ENCODE data around the gene L3MBTL3. TPM values are rescaled to one million over a fixed set of nuclear protein-coding genes. Genes with fewer than 3 reads are reported as not detected.

The L3MBTL3 gene
- total RNA-seq, 1 experiment from 2014 or later, result 31.5 TPM

DNA sequence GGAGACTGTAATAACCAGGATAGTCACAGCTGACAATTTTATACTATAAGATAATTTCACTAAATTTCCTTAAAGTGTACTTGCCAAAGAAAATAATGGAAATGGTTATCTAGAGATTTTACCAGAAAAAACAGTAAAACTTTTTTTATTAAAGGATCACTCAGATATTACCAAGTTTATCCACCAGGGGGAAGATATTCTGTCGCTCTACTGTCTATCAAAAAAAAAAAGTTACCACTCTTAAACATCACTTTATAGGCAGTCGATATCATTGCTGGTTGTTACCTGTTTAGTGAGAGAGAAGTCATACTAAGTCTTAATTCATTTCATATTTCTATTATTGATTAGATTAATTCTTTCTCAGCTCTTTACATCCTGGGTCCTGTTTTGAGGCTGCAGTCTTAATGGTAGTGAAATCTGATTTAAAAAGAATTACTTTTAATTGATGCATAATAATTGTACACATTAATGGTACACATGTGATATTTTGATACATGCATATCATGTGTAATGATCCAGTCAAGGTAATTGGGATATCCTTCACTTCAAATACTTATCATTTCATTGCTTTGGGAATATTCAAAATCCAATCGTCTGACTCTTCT, 18.9 kb downstream of the L3MBTL3 start:
- no peak overlapping the region for H3K4me3 ChIP-seq (replicated peaks in 1 of 2; ENCODE audit: low read depth in 1 of 2, low read length in 2 of 2)
- CTCF ChIA-PET, result no interaction called here
- TF ChIP-seq EGR1 (IDR thresholded peaks at IDR 0.05; ENCODE audit: low read depth), result no peak
- TF ChIP-seq, protein P1, sequence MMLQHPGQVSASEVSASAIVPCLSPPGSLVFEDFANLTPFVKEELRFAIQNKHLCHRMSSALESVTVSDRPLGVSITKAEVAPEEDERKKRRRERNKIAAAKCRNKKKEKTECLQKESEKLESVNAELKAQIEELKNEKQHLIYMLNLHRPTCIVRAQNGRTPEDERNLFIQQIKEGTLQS (IDR thresholded peaks at IDR 0.05), result no peak
- TF ChIP-seq SRF (IDR thresholded peaks at IDR 0.05; ENCODE audit: low read depth), result no peak
- TF ChIP-seq ELF1 (IDR thresholded peaks at IDR 0.05; ENCODE audit: borderline replicate concordance, low read depth), result no peak
- TF ChIP-seq, protein P2, sequence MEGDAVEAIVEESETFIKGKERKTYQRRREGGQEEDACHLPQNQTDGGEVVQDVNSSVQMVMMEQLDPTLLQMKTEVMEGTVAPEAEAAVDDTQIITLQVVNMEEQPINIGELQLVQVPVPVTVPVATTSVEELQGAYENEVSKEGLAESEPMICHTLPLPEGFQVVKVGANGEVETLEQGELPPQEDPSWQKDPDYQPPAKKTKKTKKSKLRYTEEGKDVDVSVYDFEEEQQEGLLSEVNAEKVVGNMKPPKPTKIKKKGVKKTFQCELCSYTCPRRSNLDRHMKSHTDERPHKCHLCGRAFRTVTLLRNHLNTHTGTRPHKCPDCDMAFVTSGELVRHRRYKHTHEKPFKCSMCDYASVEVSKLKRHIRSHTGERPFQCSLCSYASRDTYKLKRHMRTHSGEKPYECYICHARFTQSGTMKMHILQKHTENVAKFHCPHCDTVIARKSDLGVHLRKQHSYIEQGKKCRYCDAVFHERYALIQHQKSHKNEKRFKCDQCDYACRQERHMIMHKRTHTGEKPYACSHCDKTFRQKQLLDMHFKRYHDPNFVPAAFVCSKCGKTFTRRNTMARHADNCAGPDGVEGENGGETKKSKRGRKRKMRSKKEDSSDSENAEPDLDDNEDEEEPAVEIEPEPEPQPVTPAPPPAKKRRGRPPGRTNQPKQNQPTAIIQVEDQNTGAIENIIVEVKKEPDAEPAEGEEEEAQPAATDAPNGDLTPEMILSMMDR (IDR thresholded peaks at IDR 0.05 in 2 of 3, conservative IDR thresholded peaks at IDR 0.05 in 1 of 3; ENCODE audit: borderline replicate concordance in 1 of 3, insufficient read depth in 1 of 3, low read depth in 2 of 3, low read length in 2 of 3), result peak; percentile 35 to 67 (median 39); a peak in 4 of 6 replicates
- TF ChIP-seq RAD21 (IDR thresholded peaks at IDR 0.05; ENCODE audit: low read depth), result peak; percentile 37; the same call in 1 of the 2 replicates
- no peak for TF ChIP-seq FOSL1 (IDR thresholded peaks at IDR 0.05; ENCODE audit: low read depth)
- H3K27ac ChIP-seq (ENCODE audit: low read depth, low read length), result no peak overlapping the region
- peaks cover 23 to 26% of the 10 kb centered on the region in 2 experiments for H3K4me1 ChIP-seq (ENCODE audit: control insufficient read depth in 1 of 2, insufficient read depth in 2 of 2, low read length in 2 of 2)
- intact Hi-C loops (cut with micrococcal nuclease), result loop anchor here (2.0 to 5.0 kb wide), 3 partner anchors 245 to 805 kb away; no protein-coding TSS in a partner anchor
- H3K79me2 ChIP-seq (ENCODE audit: insufficient read depth, low read length), result peaks cover 38% of the 10 kb centered on the region
- H3K9me2 ChIP-seq (ENCODE audit: insufficient read depth), result 0 out of 2 replicates have a peak, but pooled peaks cover 3% of the 10 kb centered on the region
- no TSS peak for BruUV-seq (replicated peaks)
- H3K36me3 ChIP-seq (ENCODE audit: control insufficient read depth in 1 of 2, insufficient read depth in 2 of 2, low read length in 2 of 2), result no peaks in the 10 kb centered on the region
- H3K4me2 ChIP-seq (ENCODE audit: low read length), result no peak overlapping the region
- RAD21 ChIA-PET (ENCODE audit: low non-redundant PET in 1 of 2, low total read pairs in 2 of 2, uncharacterized antibody in 2 of 2, unreplicated experiment in 2 of 2), result no interaction called here
- POLR2A ChIA-PET, result no interaction called here
- no peaks in the 10 kb centered on the region for H4K20me1 ChIP-seq (ENCODE audit: insufficient read depth)
- no peak overlapping the region for H3K9ac ChIP-seq (ENCODE audit: low read length)
- H3K9me3 ChIP-seq (ENCODE audit: control insufficient read depth in 1 of 2, insufficient read depth in 1 of 2, low read depth in 1 of 2, low read length in 2 of 2), result no peaks in the 10 kb centered on the region
- no peak overlapping the region for H2AFZ ChIP-seq (ENCODE audit: low read depth, low read length, poor library complexity, severe bottlenecking)
- ATAC-seq (no peak), DNase-seq (ENCODE audit: low read depth, low spot score) (no peak)
- H3K27me3 ChIP-seq (ENCODE audit: insufficient read depth, low read length), result no peaks in the 10 kb centered on the region

DNA sequence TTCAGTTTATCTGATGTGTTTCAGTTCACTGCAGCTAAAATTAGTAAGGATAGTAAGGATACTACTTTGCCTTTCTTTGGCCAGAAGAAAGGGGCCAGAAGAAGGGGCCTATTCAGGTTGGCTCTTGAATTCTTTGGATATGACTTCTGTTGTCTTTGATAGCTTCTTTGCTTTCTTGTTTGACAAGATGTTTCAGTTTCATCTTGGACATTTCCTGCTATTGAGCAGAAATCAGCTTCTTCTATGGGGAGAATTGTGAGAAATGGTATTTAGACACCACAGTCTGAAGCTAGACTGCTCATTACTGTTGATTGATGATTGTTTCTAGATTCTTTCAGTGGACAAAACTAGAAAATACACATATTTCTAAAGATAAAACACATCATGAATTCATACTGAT, 23.2 kb downstream of the L3MBTL3 start:
- Histone ChIP-seq H4K20me1 (ENCODE audit: insufficient read depth) (no peaks in the 10 kb centered on the region), H3K27me3 (ENCODE audit: insufficient read depth, low read length) (no peaks in the 10 kb centered on the region), H2AFZ (ENCODE audit: low read depth, low read length, poor library complexity, severe bottlenecking) (no peak overlapping the region), H3K4me2 (ENCODE audit: low read length) (no peak overlapping the region), H3K9ac (ENCODE audit: low read length) (no peak overlapping the region), H3K9me2 (ENCODE audit: insufficient read depth) (0 out of 2 replicates have a peak, but pooled peaks cover 3% of the 10 kb centered on the region), H3K4me3 (replicated peaks in 1 of 2; ENCODE audit: low read depth in 1 of 2, low read length in 2 of 2) (no peak overlapping the region), H3K36me3 (ENCODE audit: control insufficient read depth in 1 of 2, insufficient read depth in 2 of 2, low read length in 2 of 2) (no peaks in the 10 kb centered on the region), H3K27ac (ENCODE audit: low read depth, low read length) (no peak overlapping the region), H3K9me3 (ENCODE audit: control insufficient read depth in 1 of 2, insufficient read depth in 1 of 2, low read depth in 1 of 2, low read length in 2 of 2) (no peaks in the 10 kb centered on the region), H3K79me2 (ENCODE audit: insufficient read depth, low read length) (peaks cover 16% of the 10 kb centered on the region; the same call in 1 of the 2 replicates), H3K4me1 (ENCODE audit: control insufficient read depth in 1 of 2, insufficient read depth in 2 of 2, low read length in 2 of 2) (no peaks in the 10 kb centered on the region)
- ChIA-PET POLR2A (no interaction called here), RAD21 (ENCODE audit: low non-redundant PET in 1 of 2, low total read pairs in 2 of 2, uncharacterized antibody in 2 of 2, unreplicated experiment in 2 of 2) (no interaction called here), CTCF (no interaction called here)
- no peak for DNase-seq (ENCODE audit: low read depth, low spot score)
- intact Hi-C loops (cut with micrococcal nuclease), result no loop called here
- no TSS peak for BruUV-seq (replicated peaks)
- ATAC-seq, result no peak
- TF ChIP-seq, protein P2 (IDR thresholded peaks at IDR 0.05 in 2 of 3, conservative IDR thresholded peaks at IDR 0.05 in 1 of 3; ENCODE audit: borderline replicate concordance in 1 of 3, insufficient read depth in 1 of 3, low read depth in 2 of 3, low read length in 2 of 3), result no peak
- TF ChIP-seq, protein P3, sequence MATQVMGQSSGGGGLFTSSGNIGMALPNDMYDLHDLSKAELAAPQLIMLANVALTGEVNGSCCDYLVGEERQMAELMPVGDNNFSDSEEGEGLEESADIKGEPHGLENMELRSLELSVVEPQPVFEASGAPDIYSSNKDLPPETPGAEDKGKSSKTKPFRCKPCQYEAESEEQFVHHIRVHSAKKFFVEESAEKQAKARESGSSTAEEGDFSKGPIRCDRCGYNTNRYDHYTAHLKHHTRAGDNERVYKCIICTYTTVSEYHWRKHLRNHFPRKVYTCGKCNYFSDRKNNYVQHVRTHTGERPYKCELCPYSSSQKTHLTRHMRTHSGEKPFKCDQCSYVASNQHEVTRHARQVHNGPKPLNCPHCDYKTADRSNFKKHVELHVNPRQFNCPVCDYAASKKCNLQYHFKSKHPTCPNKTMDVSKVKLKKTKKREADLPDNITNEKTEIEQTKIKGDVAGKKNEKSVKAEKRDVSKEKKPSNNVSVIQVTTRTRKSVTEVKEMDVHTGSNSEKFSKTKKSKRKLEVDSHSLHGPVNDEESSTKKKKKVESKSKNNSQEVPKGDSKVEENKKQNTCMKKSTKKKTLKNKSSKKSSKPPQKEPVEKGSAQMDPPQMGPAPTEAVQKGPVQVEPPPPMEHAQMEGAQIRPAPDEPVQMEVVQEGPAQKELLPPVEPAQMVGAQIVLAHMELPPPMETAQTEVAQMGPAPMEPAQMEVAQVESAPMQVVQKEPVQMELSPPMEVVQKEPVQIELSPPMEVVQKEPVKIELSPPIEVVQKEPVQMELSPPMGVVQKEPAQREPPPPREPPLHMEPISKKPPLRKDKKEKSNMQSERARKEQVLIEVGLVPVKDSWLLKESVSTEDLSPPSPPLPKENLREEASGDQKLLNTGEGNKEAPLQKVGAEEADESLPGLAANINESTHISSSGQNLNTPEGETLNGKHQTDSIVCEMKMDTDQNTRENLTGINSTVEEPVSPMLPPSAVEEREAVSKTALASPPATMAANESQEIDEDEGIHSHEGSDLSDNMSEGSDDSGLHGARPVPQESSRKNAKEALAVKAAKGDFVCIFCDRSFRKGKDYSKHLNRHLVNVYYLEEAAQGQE (IDR thresholded peaks at IDR 0.05; ENCODE audit: low read depth), result no peak
- TF ChIP-seq ZNF274 (IDR thresholded peaks at IDR 0.05; ENCODE audit: low read depth, low read length), result no peak
- TF ChIP-seq CEBPB (IDR thresholded peaks at IDR 0.05; ENCODE audit: low read depth), result no peak
- TF ChIP-seq ZFX (IDR thresholded peaks at IDR 0.05), result no peak
- TF ChIP-seq EZH2 (IDR thresholded peaks at IDR 0.05), result no peak

All from HCT116 (cell line).